Activated naive CD4-positive, alpha-beta T cell treated with anti-CD3 and anti-CD28 coated beads, Interleukin-2, amount 10 ng/mL, durations not matched to agents 7 days and 5 days (primary cell): ENCODE measurements around the gene EML6.

Source experiments
- CTCF ChIA-PET: fragments of 350-600 bp; sonication (Branson Sonifier 250); formaldehyde crosslinking; loops from one replicate; lab custom pipeline; 2021; ENCODE audit warnings: antibody characterized with exemption; lab: Charles Lee
- DNase-seq: peaks from one replicate; pipeline ENCODE4 v3.0.0-alpha.2; 2020
- H3K27ac Mint-ChIP-seq: one replicate; pipeline ENCODE4 v1.8.0; 2021; ENCODE audit warnings: mild to moderate bottlenecking, moderate library complexity, mixed read lengths
- H3K27me3 Mint-ChIP-seq: one replicate; pipeline ENCODE4 v1.8.0; 2021; ENCODE audit warnings: mild to moderate bottlenecking, mixed read lengths
- H3K36me3 Mint-ChIP-seq: one replicate; pipeline ENCODE4 v1.8.0; 2021; ENCODE audit warnings: mixed read lengths
- H3K4me1 Mint-ChIP-seq: one replicate; pipeline ENCODE4 v1.8.0; 2021; ENCODE audit warnings: mixed read lengths
- H3K4me3 Mint-ChIP-seq: one replicate; pipeline ENCODE4 v1.8.0; 2021; ENCODE audit warnings: mild to moderate bottlenecking, moderate library complexity, mixed read lengths
- H3K9me3 Mint-ChIP-seq: one replicate; pipeline ENCODE4 v1.8.0; 2021; ENCODE audit warnings: mixed read lengths

The EML6 gene

GRCh38 chr2:54773838-54774237, 50.4 kb downstream of the EML6 start:
- Mint-ChIP-seq H3K9me3 (peaks cover 12% of the 10 kb centered on the region), H3K4me1 (no peaks in the 10 kb centered on the region), H3K4me3 (no peak overlapping the region), H3K27me3 (no peaks in the 10 kb centered on the region), H3K27ac (no peak overlapping the region), H3K36me3 (no peaks in the 10 kb centered on the region)
- DNase-seq, result no peak
- CTCF ChIA-PET, result interaction anchor here (2.2 kb wide), 1 partner anchor 10 kb away, joined by 8 read pairs; no protein-coding TSS in a partner anchor

- no peaks in the 10 kb centered on the region for H3K36me3 Mint-ChIP-seq
- CTCF ChIA-PET, result no interaction called here
- H3K27me3 Mint-ChIP-seq, result no peaks in the 10 kb centered on the region
- no peaks in the 10 kb centered on the region for H3K4me1 Mint-ChIP-seq
- H3K27ac Mint-ChIP-seq, result no peak overlapping the region
- peaks cover 12% of the 10 kb centered on the region for H3K9me3 Mint-ChIP-seq
- DNase-seq, result no peak
- no peak overlapping the region for H3K4me3 Mint-ChIP-seq
Measured at GRCh38 chr2:54775710-54776109, 52.2 kb downstream of the EML6 start.

DNA sequence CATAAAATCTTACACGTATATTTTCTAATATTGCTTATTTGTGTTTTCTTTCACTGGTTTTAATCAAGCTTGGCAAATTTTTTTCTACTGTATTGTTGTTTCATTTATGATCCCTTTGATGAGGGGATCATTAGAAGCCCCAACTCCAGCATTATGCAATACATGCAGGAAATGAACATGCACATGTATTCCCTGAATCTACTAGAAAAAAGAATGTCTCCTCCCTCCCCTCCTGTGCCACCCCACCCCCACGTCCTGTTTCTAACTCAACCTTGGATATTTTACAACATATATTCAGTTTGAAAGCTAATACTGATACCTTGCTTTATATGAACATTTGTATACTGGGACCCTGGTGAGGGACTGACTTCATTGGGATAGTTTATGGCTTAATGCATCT, 53.0 kb downstream of the EML6 start:
- CTCF ChIA-PET, result no interaction called here
- H3K4me3 Mint-ChIP-seq, result no peak overlapping the region
- no peaks in the 10 kb centered on the region for H3K4me1 Mint-ChIP-seq

DNA sequence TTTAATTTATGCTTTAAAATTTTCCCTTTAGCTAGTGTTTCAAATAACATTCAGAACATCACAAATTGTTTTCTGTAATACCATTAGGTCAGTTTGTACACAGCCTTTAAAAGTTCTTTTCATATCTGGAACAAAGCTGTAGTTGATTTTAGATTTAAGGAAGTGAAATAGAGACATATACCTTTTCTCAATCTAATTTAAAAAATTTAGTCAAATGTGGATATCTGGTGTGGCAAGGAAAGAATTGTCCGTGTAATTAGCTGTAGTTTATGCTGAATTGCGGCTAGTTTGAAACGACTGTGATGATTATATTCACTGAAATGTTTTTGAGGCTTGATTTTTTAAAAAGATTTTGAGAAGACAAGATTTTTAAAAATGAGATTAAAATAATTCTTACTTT, 59.9 kb downstream of the EML6 start:
- Mint-ChIP-seq H3K36me3 (no peaks in the 10 kb centered on the region), H3K27ac (no peak overlapping the region), H3K9me3 (no peaks in the 10 kb centered on the region), H3K4me3 (no peak overlapping the region), H3K27me3 (no peaks in the 10 kb centered on the region), H3K4me1 (no peaks in the 10 kb centered on the region)
- no peak for DNase-seq
- CTCF ChIA-PET, result no interaction called here

More for the DNA sequence above, 53.0 kb downstream of the EML6 start:
- no peaks in the 10 kb centered on the region for H3K36me3 Mint-ChIP-seq
- no peak overlapping the region for H3K27ac Mint-ChIP-seq
- H3K27me3 Mint-ChIP-seq, result no peaks in the 10 kb centered on the region
- DNase-seq, result no peak
- peaks cover 12% of the 10 kb centered on the region for H3K9me3 Mint-ChIP-seq

DNA sequence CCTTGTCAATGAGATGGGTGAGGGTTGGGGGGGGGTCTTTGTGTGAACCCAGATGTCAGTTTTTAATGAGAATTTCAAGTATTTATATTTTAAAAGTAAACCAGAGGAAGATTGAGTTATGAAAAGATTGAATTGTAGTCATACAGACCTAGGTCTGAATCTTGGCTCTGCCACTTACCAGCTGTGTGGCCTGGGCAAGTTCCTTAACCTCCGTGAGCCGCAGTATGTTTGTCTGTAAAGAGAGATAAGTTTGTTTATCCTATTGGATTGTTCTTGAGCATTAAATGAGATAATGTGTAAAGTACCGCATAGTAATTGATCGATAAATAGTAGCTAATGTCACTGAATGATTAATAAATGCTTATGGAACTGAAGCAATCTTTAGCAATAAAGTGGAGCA, 63.8 kb downstream of the EML6 start:
- Mint-ChIP-seq H3K9me3 (no peaks in the 10 kb centered on the region), H3K27ac (no peak overlapping the region), H3K4me3 (no peak overlapping the region), H3K4me1 (no peaks in the 10 kb centered on the region), H3K27me3 (no peaks in the 10 kb centered on the region), H3K36me3 (no peaks in the 10 kb centered on the region)
- DNase-seq, result no peak
- CTCF ChIA-PET, result no interaction called here

- Mint-ChIP-seq H3K4me3 (no peak overlapping the region), H3K27me3 (no peaks in the 10 kb centered on the region)
- CTCF ChIA-PET, result no interaction called here
Measured at GRCh38 chr2:54787755-54788366, 64.4 kb downstream of the EML6 start.

GRCh38 chr2:54789878-54790277, 66.4 kb downstream of the EML6 start:
- CTCF ChIA-PET, result no interaction called here
- DNase-seq, result no peak
- no peaks in the 10 kb centered on the region for H3K36me3 Mint-ChIP-seq
- no peaks in the 10 kb centered on the region for H3K9me3 Mint-ChIP-seq
- no peak overlapping the region for H3K27ac Mint-ChIP-seq
- no peak overlapping the region for H3K4me3 Mint-ChIP-seq
- no peaks in the 10 kb centered on the region for H3K27me3 Mint-ChIP-seq
- no peaks in the 10 kb centered on the region for H3K4me1 Mint-ChIP-seq

More at GRCh38 chr2:54787755-54788366, 64.4 kb downstream of the EML6 start:
- Mint-ChIP-seq H3K36me3 (no peaks in the 10 kb centered on the region), H3K9me3 (no peaks in the 10 kb centered on the region), H3K27ac (no peak overlapping the region), H3K4me1 (no peaks in the 10 kb centered on the region)
- DNase-seq, result no peak

DNA sequence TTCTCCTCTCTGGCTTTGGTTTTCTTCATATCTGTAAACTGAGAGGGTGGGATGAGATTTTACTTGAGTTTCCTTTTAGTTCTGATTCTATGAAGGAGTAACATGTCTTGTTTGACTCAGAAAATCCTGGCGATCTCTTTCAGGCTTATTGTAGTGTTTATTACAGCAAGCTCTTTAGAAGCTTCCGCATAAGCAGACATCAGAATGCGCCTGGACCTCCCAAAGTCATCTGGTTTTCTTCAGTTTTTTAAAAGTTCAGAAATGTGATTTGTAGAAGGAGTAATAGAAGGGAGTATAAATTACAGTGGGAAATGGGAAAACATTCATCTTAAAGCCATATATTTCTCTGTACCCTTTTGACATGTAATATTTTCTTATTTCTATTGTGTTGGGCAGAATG, 68.4 kb downstream of the EML6 start:
- H3K4me1 Mint-ChIP-seq, result no peaks in the 10 kb centered on the region
- peaks cover 3% of the 10 kb centered on the region for H3K27me3 Mint-ChIP-seq
- no peaks in the 10 kb centered on the region for H3K9me3 Mint-ChIP-seq
- DNase-seq, result no peak
- no peak overlapping the region for H3K4me3 Mint-ChIP-seq
- CTCF ChIA-PET, result no interaction called here
- H3K27ac Mint-ChIP-seq, result no peak overlapping the region
- no peaks in the 10 kb centered on the region for H3K36me3 Mint-ChIP-seq

GRCh38 chr2:54797307-54797706, 73.8 kb downstream of the EML6 start:
- H3K4me1 Mint-ChIP-seq, result no peaks in the 10 kb centered on the region
- CTCF ChIA-PET, result no interaction called here
- H3K9me3 Mint-ChIP-seq, result no peaks in the 10 kb centered on the region
- H3K27ac Mint-ChIP-seq, result no peak overlapping the region
- DNase-seq, result no peak
- H3K36me3 Mint-ChIP-seq, result no peaks in the 10 kb centered on the region
- H3K4me3 Mint-ChIP-seq, result no peak overlapping the region
- H3K27me3 Mint-ChIP-seq, result peaks cover 7% of the 10 kb centered on the region

DNA sequence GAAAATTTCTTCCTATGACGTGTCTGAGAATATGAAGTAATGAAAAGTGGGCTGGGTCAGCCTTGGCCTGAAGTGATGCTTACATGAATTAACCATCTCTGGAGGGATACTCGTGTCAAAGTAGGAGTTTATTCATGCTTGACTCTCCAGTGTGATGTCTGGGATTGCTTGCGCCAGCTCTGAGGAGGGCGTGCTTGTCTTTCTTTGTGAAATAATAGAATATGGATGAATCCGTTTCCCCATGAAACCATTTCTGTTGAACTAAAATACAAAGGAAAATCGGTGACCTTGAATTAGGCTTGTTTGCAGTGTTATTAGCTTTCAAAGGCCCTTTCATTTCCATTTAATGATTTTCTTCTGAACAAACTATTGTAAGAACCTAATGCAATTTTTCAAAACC, 77.9 kb downstream of the EML6 start:
- no peaks in the 10 kb centered on the region for H3K36me3 Mint-ChIP-seq
- H3K4me1 Mint-ChIP-seq, result no peaks in the 10 kb centered on the region
- DNase-seq, result no peak
- no peaks in the 10 kb centered on the region for H3K9me3 Mint-ChIP-seq
- H3K27me3 Mint-ChIP-seq, result peaks cover 4% of the 10 kb centered on the region
- no peak overlapping the region for H3K4me3 Mint-ChIP-seq
- H3K27ac Mint-ChIP-seq, result no peak overlapping the region
- CTCF ChIA-PET, result no interaction called here

DNA sequence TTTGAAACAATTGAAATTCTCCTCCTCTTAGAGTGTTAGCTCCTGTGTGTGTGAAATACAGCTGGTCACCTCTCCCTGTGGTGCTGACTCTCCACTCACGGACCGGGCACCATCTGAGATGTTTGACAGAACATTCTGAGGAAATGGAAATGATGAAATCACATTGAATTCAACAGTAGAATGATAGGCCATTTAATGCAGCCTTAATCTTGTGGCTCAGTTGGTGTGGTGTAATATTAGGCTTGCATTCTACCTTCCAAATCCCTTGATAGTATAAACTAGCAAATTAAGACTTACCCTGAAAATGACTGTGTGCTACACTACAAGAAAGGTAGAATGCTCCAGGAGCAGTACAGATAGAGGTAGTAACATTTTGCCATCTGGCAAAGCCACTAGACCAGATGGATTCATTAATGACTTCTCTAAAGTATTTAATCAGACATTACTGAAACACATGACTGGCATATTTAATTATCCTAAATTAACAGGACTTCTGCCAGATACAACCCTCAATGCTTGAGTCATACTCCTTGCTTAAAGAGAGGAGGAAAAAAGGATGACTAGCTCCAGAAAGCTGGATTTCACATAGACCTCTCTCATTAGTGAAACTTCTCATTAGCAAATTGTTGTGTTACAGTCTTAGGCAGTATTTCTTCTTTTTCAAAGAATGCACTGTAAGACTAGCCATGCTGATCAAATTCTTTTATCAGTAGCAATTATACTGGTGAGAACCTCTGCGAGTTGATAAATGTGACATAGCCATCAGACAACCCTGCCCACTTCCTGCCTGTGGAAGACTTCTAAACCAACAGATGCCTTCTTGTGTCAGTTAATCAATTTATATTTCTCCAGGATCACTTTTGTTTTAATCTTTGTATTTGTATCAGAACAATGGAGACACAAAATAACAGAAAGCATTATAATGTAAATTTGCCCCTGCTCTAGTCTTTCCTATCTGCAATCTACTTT, 80.6 kb downstream of the EML6 start:
- Mint-ChIP-seq H3K9me3 (no peaks in the 10 kb centered on the region), H3K36me3 (no peaks in the 10 kb centered on the region), H3K4me3 (no peak overlapping the region), H3K4me1 (no peaks in the 10 kb centered on the region), H3K27me3 (peaks cover 8% of the 10 kb centered on the region), H3K27ac (no peak overlapping the region)
- DNase-seq, result no peak
- CTCF ChIA-PET, result interaction anchor here (1.2 kb wide), 1 partner anchor 34 kb away, joined by 4 read pairs; no protein-coding TSS in a partner anchor

- no peak for DNase-seq
- Mint-ChIP-seq H3K27ac (no peak overlapping the region), H3K27me3 (peaks cover 11% of the 10 kb centered on the region), H3K4me3 (no peak overlapping the region), H3K36me3 (no peaks in the 10 kb centered on the region), H3K4me1 (no peaks in the 10 kb centered on the region), H3K9me3 (no peaks in the 10 kb centered on the region)
- CTCF ChIA-PET, result no interaction called here
Measured at GRCh38 chr2:54805255-54805654, 81.8 kb downstream of the EML6 start.

DNA sequence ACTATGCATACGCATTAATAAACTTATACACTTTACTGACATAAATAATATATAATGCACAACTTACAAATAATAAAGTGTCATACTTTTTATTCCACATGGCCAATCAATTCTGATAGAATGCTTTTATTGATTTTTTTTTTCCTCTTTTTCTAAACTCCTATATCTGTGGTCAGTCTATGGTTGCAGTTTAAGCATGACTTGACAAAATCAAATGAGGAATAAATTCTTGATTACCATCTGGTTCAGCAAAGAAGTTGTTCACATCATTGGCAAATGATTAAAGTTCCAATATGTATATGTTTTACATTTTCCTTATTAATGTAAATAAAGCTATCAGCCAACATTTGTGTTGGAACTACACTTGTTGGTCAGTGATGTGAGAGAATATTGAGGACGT, 83.5 kb downstream of the EML6 start:
- CTCF ChIA-PET, result no interaction called here
- Mint-ChIP-seq H3K27me3 (peaks cover 13% of the 10 kb centered on the region), H3K9me3 (no peaks in the 10 kb centered on the region), H3K4me1 (no peaks in the 10 kb centered on the region), H3K4me3 (no peak overlapping the region), H3K36me3 (no peaks in the 10 kb centered on the region), H3K27ac (no peak overlapping the region)
- DNase-seq, result no peak

- H3K27ac Mint-ChIP-seq, result no peak overlapping the region
- H3K27me3 Mint-ChIP-seq, result peaks cover 13% of the 10 kb centered on the region
- H3K36me3 Mint-ChIP-seq, result no peaks in the 10 kb centered on the region
- DNase-seq, result no peak
- no peak overlapping the region for H3K4me3 Mint-ChIP-seq
- no peaks in the 10 kb centered on the region for H3K4me1 Mint-ChIP-seq
- no peaks in the 10 kb centered on the region for H3K9me3 Mint-ChIP-seq
- CTCF ChIA-PET, result no interaction called here
Measured at GRCh38 chr2:54808661-54809060, 85.2 kb downstream of the EML6 start.

- H3K36me3 Mint-ChIP-seq, result no peaks in the 10 kb centered on the region
- H3K27me3 Mint-ChIP-seq, result peaks cover 17% of the 10 kb centered on the region
- no peak overlapping the region for H3K4me3 Mint-ChIP-seq
- H3K4me1 Mint-ChIP-seq, result no peaks in the 10 kb centered on the region
- DNase-seq, result no peak
- H3K9me3 Mint-ChIP-seq, result no peaks in the 10 kb centered on the region
- no peak overlapping the region for H3K27ac Mint-ChIP-seq
- CTCF ChIA-PET, result no interaction called here
Measured at GRCh38 chr2:54809819-54810218, 86.4 kb downstream of the EML6 start.
